HG02970 (cell line): Measurements from ENCODE around the gene ALOX5.

Experiments used
- ATAC-seq: cut with Tn5 transposase; IDR thresholded peaks from one replicate; pipeline ENCODE4 v1.9.1; 2021; ENCODE audit warnings: mild to moderate bottlenecking, moderate library complexity, moderate number of reproducible peaks; ENCODE audit not compliant: unreplicated experiment, low FRiP score

Gene ALOX5

DNA sequence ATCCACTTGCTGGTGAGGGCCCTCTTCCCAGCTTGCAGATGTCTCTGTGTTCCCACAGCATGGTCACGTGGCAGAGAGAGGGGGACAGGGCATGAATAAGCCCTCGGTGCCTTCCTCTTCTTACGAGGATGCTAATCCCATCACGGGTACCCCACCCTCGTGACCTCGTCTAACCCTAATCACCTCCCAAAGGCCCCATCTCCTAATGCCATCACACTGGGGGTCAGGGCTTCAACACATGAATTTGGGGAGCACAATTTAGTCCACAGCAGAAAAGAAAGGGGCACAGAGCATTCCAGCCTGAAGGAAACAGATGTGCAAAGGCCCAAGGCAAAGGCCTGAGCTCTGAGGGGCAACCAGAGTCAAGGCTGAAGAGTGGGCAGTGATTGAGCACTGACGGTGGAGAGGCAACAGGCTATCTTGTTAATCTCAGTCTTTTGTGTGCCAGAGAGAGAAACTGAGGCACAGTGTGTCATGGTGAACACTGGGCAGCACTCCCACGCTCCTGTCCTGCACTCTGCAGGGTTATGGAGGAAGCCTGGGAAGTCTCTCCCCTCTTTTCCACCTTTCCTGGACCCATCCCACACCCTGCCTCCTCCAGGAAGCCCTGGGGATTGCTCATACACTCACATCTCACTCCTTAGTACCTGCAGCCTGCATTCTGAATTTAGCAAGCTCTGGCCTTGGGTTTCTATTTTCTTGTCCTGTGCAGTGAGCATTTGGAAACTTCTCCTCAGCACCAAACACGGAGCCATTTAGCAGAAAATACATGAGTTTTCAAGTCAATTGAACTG lies 49.0 kb downstream of the ALOX5 start:
- no peak for ATAC-seq

- ATAC-seq = no peak
Measured at GRCh38 chr10:45423976-45424499, 50.0 kb downstream of the ALOX5 start.

GRCh38 chr10:45424668-45425404 lies 50.8 kb downstream of the ALOX5 start:
- ATAC-seq = no peak

GRCh38 chr10:45425621-45426563 lies 51.9 kb downstream of the ALOX5 start:
- no peak for ATAC-seq

DNA sequence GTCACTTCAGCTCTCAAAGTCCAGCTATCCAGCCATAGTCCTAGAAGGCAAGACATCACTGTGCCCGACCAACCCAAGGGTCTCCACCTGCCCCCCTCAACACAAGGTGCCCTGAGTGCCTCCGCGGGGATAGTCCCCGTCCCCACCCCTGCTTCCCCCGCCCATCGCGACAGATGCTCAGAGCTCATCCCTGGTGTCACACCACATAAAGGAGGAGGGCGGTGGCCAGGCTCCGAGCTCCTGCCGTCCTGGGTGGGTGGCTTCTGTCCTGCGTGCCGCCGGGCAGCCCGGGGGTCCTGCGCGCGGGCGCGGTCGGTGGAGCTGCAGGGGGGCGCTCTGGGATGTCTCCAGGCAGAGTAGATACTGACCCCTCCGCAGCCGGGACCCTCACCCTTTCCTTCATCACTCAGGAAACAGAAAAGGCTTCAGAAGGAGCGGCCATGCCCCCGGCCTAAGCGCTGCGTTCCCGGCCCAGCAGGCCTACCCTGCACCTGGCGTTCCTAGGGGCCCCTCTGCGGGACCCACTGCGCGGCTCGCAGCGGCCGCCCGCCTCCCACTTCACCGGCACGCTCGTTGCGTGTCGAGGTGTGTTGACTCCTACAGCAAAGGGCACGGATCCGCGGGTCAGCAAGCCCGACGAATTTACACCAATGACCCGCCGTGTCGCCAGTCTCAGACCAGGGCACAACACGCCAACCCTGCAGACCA lies 53.4 kb downstream of the ALOX5 start:
- ATAC-seq = no peak

DNA sequence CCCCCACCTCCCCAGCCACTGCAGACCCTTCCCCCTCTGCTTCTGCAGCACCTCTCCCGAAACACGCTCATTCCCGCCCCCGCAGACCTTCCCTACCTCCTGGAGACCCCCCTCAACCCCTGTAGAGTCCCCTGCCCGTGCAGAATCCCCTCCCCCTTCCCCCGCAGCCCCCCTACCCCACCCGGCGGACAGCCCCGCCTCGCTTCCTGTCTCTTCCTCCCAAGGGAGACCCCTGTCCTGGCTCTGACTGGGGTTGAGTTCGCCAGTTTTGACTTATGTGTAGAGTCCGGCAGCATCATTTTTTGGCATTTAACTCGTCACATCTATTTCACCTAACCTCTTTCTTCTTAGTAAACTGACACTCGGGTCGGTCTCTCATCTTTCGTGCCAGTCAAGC lies 54.0 kb downstream of the ALOX5 start:
- ATAC-seq = no peak

GRCh38 chr10:45428611-45429510 lies 54.8 kb downstream of the ALOX5 start:
- no peak for ATAC-seq

DNA sequence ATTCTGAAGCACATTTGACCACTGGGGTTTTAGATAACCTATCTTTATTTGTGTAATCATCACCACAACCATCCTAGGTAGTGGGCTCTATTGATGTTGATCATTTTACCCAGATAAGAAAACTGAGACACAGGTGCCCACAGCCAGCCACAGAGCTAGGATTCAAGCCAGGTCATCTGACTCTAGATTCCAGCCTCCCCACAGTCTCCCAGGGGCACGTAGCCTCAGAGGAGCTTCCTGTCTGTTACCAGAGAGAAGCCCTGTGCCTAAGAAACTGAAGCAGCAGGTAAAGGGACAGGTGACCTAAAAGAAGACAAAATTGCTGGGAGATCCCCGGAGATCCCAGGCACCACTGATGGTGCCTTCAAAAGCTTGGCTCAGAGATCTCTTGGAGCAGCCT lies 55.8 kb downstream of the ALOX5 start:
- no peak for ATAC-seq

GRCh38 chr10:45432113-45432512 lies 58.1 kb downstream of the ALOX5 start:
- no peak for ATAC-seq

DNA sequence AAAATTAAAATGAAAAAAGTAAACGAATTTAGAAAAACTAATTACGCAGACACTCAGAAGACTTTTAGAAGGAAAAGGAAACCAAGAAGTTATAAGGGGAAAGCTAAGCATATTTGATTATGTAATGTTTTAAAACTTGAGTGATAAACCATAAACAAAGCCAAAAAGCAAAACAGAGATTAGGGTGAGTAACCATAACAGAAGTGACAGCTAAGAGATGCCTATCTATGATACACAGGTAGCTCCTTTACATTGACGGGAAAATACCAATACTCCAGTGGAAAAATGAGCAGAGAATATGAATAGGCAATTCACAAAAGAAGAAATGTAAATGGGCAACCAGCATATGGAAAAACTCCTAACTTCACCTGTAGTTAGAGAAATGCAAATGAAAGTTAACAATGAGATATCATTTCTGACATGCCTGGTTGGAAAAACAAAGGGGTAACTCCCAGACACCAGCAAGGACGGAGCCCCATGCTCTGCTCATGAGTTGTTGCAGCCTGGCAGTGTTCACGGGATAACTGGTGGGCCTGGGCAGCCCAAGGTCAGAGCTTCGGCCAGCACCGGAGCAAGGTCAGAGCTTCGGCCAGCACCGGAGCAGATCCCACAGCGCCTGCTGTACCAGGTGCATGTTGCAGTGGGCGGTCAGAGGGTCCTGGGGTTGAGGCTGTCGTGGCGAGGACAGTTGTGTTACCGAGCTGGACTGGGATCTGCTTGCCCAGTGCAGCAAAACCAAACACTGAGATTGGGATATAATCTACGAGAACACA lies 58.9 kb downstream of the ALOX5 start:
- no peak for ATAC-seq

DNA sequence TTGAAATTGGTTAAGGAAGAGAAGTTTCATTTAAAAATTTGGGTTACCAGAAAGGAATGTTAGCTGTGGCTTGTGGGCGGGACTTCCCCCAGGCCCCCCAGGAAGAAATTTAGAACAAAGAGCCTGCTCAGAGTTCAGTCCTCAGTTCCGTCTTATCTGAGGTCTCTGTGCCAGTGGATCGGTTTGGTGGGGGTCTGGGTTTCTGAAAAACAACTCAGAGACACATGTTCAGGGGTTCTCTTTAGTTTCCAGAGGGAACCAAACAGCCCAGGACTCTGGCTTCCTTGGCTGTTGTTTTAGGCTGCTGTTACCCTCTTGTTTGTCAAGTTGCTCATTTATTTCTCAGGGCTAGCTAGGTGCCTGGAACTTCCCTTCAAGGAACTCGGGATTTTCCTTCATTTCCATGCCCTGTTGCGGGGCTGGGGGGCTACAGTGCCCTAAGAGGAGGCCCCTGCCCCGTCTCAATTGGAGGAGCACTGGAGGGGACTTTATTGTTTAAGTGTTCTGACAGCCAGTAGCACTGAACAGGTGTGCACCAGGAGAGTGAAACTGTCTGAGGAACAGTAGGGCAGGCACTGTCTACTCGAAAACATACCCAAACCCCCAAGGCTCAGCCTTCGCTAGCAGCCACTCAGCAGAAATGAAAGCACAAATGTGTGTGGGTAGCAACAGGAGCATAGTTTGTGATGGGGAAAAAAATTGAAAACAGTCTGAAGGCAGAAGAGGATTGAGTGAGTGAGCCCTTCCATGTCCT lies 59.9 kb downstream of the ALOX5 start:
- no peak for ATAC-seq

GRCh38 chr10:45437587-45438465 lies 63.8 kb downstream of the ALOX5 start:
- no peak for ATAC-seq

- ATAC-seq = no peak
Measured at GRCh38 chr10:45438466-45439090, 64.6 kb downstream of the ALOX5 start.

GRCh38 chr10:45439365-45439764 lies 65.3 kb downstream of the ALOX5 start:
- ATAC-seq = no peak

- no peak for ATAC-seq
Measured at GRCh38 chr10:45439873-45440272, 65.9 kb downstream of the ALOX5 start.

GRCh38 chr10:45440511-45441062 lies 66.6 kb downstream of the ALOX5 start:
- ATAC-seq = no peak
